ENCODE data around the gene TRPV5.
A peak's percentile ranks its signal among the peaks of the same experiment; 100 is the strongest.

Gene TRPV5

DNA sequence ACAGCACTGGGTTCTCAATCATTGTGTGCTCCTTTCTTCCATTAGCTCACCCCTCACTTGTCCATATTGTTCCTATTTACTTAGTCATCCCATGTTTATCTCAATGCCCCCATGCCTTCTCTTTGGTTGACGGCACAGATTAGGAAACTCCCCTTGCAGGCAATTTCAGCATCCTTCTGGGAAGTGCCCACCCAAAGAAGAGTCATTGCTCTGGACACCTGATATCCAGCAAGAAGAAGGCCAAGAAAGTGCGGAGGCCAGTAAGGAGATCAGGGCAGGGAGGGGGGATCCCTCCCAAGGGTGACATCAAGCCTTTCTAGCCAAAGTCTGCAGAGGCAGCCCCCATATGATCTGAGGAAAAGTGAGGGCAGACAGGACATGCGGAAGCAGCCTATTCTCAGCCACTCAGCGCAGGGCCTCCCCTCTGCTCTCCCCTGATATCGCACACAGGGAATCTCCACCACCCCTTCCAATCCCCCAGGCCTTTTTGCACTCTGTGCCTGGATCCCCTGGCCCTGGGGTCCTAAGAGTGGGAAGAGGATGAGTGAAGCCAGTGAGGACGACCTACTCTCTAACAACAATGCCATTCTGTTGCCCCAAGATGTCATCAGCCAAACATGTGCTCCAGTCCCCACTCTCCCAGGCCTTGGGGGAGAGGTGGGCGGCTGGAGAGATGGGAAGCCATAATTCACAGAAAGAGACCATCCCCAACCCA, 49.8 kb downstream of the TRPV5 start:
- no peak for DNase-seq

DNA sequence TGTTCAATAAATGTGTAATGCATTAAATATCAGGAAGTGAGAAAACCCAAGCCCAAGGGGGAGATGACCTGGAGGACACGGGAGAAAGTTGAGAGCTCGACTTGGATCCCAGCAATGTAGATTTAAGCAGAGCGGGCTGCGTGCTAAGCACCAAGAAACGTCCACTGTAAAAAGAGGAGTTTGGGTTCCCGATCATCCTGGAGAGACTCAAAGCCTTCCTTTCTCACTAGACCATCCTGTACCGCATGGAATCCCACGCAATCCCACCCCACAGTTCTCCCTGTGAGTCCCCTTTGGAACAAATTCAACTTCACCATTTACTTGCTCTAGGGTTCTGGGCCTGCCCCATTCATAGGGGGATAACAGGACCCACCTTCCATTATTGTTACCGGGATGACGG, 50.4 kb downstream of the TRPV5 start:
- no peak for DNase-seq

DNA sequence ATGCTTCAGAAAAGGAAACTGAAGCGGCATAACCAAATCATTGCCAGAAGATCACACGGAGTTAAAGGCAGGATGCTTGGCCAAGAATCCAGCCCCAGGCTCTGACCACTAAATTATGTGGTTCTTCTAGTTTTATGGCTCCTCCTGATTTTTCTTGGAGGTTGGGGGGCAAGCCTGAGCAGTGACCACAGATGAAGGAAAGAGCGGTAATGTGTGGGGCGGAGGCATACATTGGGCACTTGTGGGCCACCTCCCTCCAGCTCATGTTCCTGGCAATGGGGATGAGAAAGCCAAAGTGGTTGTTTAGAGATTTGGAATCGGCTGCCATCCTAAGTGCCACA, 51.2 kb downstream of the TRPV5 start:
- DNase-seq: no peak

- no peak for DNase-seq
Measured at GRCh38 chr7:142881586-142882337, 51.8 kb downstream of the TRPV5 start.

GRCh38 chr7:142880876-142881505, 52.6 kb downstream of the TRPV5 start:
- peak; percentile 44 for DNase-seq

- no peak for DNase-seq
Measured at GRCh38 chr7:142879060-142879459, 54.5 kb downstream of the TRPV5 start.

- DNase-seq: no peak
Measured at GRCh38 chr7:142878315-142878714, 55.2 kb downstream of the TRPV5 start.

DNA sequence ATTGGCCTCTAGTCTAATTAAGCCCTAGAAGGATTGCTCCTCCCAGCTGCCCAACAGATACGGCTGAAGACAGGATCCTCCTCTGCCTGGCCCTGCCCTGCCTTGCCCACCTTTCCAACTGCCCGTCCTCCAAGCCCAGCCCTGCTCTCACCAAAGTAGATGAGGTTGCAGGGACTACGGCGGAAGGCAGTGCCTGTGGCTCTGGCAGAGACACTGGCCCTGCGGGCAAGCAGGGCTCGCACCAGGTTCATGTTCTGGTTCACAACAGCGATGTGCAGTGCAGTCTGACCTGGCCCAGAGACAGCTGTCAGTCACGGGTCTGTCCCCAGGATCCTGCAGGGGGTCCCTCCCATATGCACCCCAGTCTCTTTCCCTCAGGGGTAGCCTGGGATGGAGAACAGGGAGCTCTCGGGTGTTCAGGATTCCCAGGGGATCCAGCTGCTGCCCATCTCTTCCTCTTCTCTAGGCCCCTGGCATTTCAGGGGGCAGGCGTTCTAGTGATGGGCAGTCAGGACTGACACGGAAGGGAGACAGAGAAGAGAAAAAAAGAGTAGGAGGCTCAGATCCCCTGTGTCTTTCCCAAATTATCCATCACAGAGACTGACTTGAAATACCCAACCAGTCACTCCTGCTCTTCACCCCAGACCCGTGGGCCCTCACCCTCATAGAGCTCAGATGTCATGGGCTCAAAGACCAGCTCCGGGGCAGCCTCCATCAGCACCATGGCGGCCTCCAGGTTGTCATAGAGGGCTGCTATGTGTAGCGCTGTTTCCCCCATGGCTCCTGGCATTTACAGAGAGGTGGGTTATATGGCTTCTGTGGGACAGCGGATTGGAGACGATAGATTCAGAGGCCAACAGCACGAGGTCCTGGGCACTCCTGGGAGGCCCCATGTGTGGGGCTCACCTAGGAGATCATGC, 56.3 kb downstream of the TRPV5 start:
- no peak for DNase-seq

DNA sequence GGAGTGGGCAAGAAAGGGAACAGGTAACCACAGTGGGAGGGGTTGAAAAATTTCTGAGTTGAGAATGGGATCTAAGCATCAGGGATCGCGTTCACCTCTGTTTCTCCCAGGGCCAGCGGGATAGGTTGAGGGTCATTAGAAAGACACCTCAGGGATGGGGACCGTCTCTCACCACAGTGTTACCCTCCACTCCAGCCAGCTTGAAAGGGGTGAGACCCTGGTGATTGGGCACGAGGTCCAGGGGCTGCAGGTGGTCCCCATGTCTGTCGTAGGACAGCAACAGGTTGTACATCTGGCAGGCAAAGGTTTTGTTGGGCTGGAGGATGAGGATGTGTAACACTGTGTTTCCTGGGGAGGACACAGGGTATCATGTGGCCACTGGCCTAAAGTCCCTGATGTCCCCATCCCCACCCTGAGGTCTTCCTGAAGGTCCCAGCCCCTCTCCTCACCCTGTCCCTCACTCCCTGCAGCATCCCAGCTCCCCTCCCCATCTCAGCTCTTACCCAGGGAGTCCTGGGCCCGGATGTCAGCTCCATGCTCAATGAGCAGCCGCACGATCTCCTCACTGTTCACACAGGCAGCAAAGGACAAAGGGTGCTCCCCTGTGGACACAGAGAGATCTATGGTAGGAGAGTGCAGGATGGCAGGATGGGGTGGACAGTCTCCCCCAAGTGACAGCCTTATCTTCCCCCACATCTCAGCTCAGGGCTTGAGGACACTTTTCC, 57.1 kb downstream of the TRPV5 start:
- DNase-seq: no peak

- DNase-seq: no peak
Measured at GRCh38 chr7:142875456-142875855, 58.1 kb downstream of the TRPV5 start.

GRCh38 chr7:142874837-142875236, 58.7 kb downstream of the TRPV5 start:
- no peak for DNase-seq

GRCh38 chr7:142874409-142874808, 59.1 kb downstream of the TRPV5 start:
- DNase-seq: no peak

GRCh38 chr7:142873871-142874270, 59.7 kb downstream of the TRPV5 start:
- DNase-seq: no peak

- no peak for DNase-seq
Measured at GRCh38 chr7:142873281-142873784, 60.2 kb downstream of the TRPV5 start.

DNA sequence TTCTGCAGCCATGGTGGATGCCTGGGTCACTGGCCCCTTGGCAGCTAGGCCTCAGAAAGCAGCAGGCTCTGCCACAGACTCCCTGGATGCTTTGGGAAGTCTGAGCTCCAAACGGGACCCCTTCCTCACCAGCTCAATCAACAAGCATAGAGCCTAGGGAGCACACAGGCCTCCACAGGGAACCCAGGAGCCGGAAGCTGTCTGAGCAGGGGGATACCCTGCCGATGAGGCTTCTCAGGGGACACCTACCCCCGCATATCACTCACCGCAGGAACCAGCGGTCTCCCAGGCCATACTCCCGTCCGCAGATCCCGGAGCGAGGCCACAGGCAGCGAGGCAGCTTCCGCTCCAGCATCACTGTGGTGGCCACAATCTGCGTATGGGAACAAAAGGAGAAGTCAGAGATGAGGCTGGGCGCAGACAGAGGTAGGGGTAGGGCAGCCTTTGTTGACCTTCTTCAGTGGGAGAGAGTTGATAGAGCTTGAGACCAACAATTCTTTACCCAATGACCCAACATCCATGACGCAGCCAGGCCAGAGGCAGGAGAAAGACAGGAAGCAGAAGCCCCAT, 61.4 kb downstream of the TRPV5 start:
- no peak for DNase-seq

DNA sequence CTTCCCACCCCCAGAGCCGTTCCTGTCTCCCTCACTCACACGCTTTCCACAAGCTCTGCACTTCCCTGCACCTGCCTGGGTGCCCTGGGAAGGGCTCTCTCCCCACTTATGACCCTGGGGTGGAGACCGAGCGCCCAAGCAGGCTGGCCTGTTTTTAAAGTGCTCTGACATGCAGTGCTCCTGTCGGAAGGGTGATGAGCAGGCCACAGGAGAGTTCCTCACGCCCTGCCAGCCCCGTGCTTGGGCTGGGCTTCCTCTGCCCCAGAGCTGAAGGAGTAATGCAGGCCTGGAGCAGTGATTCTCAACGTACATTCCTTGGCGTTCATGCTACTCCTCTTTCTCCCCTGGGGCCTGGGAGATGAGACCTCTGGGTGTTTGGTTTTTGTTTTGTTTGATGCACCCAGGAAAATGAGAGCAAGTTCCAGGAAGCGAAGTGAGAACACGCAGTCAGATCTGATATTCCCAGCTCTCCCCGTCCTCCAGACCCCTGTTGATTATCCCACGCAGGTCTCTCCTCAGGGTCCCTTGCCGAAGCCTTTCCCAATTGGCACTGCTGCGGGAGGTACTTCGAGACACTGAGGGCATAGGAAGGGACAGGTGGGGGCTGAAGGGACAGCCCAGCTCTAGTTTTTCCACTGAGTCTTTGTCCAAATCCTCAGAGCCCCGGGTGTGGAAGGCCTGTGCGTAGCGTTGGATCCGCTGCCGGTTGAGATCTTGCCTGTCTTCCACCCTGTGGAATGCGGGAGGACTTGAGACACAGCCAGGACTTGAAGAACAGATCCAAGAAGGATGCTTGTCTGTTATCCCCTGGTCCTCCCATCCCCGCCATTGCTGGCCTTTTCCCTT, 62.1 kb downstream of the TRPV5 start:
- no peak for DNase-seq

DNA sequence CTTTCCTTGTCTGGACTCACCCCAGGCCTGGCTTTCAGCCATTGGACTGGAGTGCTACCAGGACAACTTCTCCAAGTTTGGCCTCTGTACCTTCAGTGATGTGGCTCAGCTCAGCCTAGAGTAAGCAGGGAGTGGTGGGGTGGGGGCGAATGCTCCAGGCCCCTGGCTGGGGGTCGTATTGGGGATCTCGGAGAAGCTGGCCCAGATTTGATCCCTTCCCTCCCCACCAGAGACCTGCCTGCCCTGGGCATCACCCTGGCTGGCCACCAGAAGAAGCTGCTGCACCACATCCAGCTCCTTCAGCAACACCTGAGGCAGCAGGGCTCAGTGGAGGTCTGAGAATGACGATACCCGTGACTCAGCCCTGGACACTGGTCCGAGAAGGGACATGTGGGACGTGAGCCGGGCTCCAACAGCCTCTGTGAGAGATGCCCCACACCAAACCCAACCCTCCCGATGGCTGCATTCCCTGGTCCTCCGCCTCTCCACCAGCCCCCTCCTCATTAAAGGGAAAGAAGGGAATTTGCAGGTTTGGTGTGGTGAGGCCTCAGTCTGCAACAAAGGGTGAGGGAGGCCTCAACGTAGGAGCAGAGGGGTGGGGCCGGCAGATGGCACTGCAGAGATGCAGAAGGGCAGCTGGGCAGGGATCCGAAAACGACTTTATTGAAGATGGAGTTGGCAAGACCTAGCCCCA, 62.8 kb downstream of the TRPV5 start:
- DNase-seq: no peak

GRCh38 chr7:142870147-142870559, 63.4 kb downstream of the TRPV5 start:
- no peak for DNase-seq

DNA sequence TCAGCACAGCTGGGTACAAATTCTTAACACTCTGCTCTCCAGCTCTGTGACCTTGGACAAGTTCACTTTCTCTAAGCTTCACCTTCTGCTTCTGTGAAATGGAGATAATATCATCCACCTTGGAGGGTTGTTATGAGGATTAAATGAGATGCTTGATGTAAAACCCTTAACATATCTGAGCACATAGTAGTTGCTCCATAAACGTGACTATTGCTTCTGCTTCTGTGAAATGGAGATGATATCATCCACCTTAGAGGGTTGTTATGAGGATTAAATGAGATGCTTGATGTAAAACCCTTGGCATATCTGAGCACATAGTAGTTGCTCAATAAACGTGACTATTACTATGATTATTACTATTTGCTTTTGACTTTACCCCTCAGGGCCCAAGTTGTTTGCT, 64.1 kb downstream of the TRPV5 start:
- DNase-seq: no peak

DNA sequence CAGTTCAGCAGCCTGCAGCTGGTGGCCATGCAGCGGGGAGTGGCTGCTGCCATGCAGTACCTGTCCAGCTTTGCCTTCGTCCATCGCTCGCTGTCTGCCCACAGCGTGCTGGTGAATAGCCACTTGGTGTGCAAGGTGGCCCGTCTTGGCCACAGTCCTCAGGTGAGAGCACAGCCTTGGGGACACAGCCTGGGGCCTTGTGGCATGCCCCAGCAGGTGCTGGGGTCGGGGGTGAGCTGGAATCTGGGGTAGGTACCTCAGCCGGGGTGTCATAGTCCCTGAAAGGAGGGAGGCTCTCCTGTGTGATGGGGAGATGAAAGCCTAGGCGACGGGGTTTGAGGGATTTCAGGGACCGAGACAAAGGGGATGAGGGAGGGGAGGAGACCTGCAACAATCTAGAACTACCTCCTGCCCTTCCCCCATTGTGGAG, 64.5 kb downstream of the TRPV5 start:
- no peak for DNase-seq

Data from activated CD8-positive, alpha-beta memory T cell treated with anti-CD3 and anti-CD28 coated beads, Interleukin-2, amount 50 U/mL, for 4 hours (primary cell).